PC-9 (cell line): ENCODE data around the gene C1orf167.

Experiments
- EZH2 ChIP-seq: fragments of 200-600 bp; sonication (generic); IDR thresholded peaks from 2 replicates; pipeline ENCODE4 v1.8.0; 2017; ENCODE audit warnings: antibody characterized with exemption, low read depth
- TF ChIP-seq, protein P1 (sequence below): fragments of 200-600 bp; sonication (generic); conservative IDR thresholded peaks from 2 replicates; pipeline ENCODE4 v1.6.1; 2017; ENCODE audit warnings: mixed run types, antibody characterized with exemption, mild to moderate bottlenecking, moderate library complexity

DNA sequence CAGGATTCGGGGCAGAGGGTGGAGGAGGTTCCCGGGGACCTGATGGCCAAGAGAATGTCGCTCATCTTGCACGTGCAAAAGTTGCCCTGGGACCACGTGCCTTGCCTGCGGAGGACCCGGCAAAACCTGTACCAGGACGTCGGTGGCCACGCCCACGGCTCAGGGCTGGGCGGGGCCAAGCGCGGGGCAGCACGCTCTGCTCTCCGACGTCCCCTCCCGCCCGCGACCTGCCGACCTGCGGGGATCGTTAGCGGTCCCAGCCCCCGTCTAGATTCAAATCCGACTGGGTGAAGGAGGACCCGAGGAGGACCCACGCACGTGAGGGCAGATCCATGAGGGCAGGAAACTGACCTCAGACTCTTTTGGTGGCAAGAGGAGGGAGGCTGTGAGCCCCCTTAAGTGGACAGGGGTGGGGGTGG lies at the start of gene C1orf167:
- TF ChIP-seq EZH2: no peak
- TF ChIP-seq, protein P1, sequence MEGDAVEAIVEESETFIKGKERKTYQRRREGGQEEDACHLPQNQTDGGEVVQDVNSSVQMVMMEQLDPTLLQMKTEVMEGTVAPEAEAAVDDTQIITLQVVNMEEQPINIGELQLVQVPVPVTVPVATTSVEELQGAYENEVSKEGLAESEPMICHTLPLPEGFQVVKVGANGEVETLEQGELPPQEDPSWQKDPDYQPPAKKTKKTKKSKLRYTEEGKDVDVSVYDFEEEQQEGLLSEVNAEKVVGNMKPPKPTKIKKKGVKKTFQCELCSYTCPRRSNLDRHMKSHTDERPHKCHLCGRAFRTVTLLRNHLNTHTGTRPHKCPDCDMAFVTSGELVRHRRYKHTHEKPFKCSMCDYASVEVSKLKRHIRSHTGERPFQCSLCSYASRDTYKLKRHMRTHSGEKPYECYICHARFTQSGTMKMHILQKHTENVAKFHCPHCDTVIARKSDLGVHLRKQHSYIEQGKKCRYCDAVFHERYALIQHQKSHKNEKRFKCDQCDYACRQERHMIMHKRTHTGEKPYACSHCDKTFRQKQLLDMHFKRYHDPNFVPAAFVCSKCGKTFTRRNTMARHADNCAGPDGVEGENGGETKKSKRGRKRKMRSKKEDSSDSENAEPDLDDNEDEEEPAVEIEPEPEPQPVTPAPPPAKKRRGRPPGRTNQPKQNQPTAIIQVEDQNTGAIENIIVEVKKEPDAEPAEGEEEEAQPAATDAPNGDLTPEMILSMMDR: no peak
